ENCODE results near the gene CRYBA2. TPM values are rescaled to one million over a fixed set of nuclear protein-coding genes. Genes with fewer than 3 reads are reported as not detected.

Gene CRYBA2
- polyA plus RNA-seq, 2 donors = 0.47 to 0.49 TPM

DNA sequence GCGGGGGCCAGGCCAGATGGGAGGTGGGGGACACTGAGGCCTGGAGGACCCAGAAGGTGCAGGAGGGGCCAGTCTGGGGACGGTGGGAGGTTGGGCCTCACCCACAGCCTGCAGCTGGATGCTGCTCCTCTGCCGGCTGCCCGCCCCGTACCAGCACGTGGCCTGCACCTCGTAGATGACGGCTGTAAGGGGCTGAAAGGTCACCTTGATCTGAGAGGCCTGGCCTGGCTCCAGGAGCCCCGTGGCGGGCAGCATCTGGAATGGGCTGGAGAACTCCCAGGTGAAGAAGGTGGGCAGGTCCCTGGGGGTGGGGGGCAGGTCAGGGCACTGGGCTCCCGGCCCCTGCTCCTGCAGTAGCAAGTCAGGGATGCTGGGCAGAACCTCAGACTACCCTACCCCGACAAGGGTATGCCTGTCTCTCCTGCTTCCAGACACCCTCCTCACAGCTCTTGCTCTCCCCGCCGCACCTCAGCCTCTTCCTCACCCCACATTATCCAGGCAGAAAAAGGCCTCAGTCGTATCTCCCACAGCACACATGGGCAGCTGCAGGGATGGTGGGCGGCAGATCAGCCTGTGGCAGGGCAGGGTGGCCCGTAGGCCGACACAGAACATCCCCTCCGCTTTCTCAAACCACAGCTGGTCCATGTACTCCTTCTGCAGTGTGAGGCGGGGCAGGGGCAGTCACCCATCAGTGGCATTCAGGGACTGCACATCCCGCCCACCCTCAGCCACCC lies 38.0 kb upstream of the CRYBA2 start:
- H3K4me3 ChIP-seq (ENCODE audit: low read depth in 1 of 2, low read length in 2 of 2) = no peak overlapping the region
- no peak overlapping the region for H3K27ac ChIP-seq (ENCODE audit: low read depth in 2 of 2, low read length in 1 of 2)
- no peaks in the 10 kb centered on the region for H3K27me3 ChIP-seq (ENCODE audit: control insufficient read depth in 1 of 2, insufficient read depth in 2 of 2, low read length in 2 of 2)
- 77 to 85% methylated on average over 16 to 21 of the region's 21 CpGs for WGBS, 2 donors
- H3K9me3 ChIP-seq (ENCODE audit: control insufficient read depth in 2 of 2, insufficient read depth in 1 of 2, low read depth in 1 of 2, low read length in 1 of 2) = no peaks in the 10 kb centered on the region
- H3K4me1 ChIP-seq (ENCODE audit: control insufficient read depth in 2 of 2, insufficient read depth in 2 of 2, low read length in 1 of 2) = no peaks in the 10 kb centered on the region
- H3K36me3 ChIP-seq (ENCODE audit: control insufficient read depth in 2 of 2, insufficient read depth in 2 of 2, low read length in 1 of 2) = no peaks in the 10 kb centered on the region

DNA sequence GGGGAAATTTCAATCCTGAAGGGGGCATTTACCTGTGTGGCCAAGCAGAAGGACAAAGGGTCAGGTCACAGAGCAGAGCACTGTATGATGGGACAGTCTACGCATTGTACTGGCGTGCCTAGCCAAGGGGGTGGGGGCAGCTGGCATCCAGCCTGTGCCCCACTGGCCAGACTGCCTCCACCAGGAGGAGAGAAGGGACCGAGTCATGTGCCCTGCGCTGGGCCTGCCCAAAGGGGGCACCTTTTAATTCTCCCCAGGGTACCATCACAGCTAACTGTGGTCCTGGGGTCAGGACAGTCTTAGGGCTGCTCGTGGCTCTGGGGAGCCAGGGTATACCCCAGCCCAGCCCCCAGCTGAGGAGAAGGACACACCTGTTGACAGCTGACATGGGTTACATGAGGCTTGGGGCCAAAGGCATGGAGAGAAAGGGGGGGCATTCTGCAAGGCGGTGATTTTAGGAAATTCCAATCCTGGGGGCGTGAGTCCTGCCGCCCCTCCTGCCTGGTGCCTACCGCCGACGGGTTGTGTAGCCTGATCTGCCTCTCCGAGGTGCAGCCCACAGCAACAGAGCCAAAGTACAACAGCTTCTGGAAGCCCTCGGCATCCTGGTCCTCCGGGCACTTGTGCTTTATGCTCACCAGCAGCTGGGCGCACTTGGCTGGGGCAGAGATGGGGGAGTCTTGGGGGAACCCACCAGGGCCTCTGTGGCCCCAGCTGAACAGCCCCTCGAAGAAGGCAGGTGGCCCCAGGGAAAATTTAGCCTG lies 37.1 kb upstream of the CRYBA2 start:
- H3K36me3 ChIP-seq (ENCODE audit: control insufficient read depth in 2 of 2, insufficient read depth in 2 of 2, low read length in 1 of 2) = no peaks in the 10 kb centered on the region
- no peak overlapping the region for H3K27ac ChIP-seq (ENCODE audit: low read depth in 2 of 2, low read length in 1 of 2)
- 70 to 74% methylated on average over 15 to 16 of the region's 16 CpGs for WGBS, 2 donors
- H3K27me3 ChIP-seq (ENCODE audit: control insufficient read depth in 1 of 2, insufficient read depth in 2 of 2, low read length in 2 of 2) = no peaks in the 10 kb centered on the region
- no peak overlapping the region for H3K4me3 ChIP-seq (ENCODE audit: low read depth in 1 of 2, low read length in 2 of 2)
- no peaks in the 10 kb centered on the region for H3K9me3 ChIP-seq (ENCODE audit: control insufficient read depth in 2 of 2, insufficient read depth in 1 of 2, low read depth in 1 of 2, low read length in 1 of 2)
- H3K4me1 ChIP-seq (ENCODE audit: control insufficient read depth in 2 of 2, insufficient read depth in 2 of 2, low read length in 1 of 2) = no peaks in the 10 kb centered on the region

DNA sequence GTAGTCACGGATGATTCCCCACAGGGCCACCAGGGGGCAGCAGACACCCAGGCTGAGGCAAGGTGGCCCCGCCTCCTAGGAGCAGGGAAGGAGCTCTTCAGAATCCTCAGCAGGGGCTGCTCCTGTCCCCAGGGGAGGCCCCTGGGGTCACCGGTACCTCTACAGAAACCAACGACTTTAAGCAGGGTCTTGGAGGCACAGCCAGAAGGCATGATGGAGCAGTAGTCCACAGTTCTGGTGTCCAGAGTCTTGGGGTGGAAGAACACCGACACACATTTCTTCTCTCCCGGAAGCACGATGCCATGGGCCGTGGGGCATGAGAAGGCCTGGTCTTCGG lies 36.6 kb upstream of the CRYBA2 start:
- WGBS, 2 donors = 30 to 38% methylated on average over 9 of the region's 9 CpGs
- Histone ChIP-seq H3K36me3 (ENCODE audit: control insufficient read depth in 2 of 2, insufficient read depth in 2 of 2, low read length in 1 of 2) (no peaks in the 10 kb centered on the region), H3K4me3 (ENCODE audit: low read depth in 1 of 2, low read length in 2 of 2) (no peak overlapping the region), H3K27ac (ENCODE audit: low read depth in 2 of 2, low read length in 1 of 2) (no peak overlapping the region), H3K9me3 (ENCODE audit: control insufficient read depth in 2 of 2, insufficient read depth in 1 of 2, low read depth in 1 of 2, low read length in 1 of 2) (no peaks in the 10 kb centered on the region), H3K27me3 (ENCODE audit: control insufficient read depth in 1 of 2, insufficient read depth in 2 of 2, low read length in 2 of 2) (no peaks in the 10 kb centered on the region), H3K4me1 (ENCODE audit: control insufficient read depth in 2 of 2, insufficient read depth in 2 of 2, low read length in 1 of 2) (no peaks in the 10 kb centered on the region)

DNA sequence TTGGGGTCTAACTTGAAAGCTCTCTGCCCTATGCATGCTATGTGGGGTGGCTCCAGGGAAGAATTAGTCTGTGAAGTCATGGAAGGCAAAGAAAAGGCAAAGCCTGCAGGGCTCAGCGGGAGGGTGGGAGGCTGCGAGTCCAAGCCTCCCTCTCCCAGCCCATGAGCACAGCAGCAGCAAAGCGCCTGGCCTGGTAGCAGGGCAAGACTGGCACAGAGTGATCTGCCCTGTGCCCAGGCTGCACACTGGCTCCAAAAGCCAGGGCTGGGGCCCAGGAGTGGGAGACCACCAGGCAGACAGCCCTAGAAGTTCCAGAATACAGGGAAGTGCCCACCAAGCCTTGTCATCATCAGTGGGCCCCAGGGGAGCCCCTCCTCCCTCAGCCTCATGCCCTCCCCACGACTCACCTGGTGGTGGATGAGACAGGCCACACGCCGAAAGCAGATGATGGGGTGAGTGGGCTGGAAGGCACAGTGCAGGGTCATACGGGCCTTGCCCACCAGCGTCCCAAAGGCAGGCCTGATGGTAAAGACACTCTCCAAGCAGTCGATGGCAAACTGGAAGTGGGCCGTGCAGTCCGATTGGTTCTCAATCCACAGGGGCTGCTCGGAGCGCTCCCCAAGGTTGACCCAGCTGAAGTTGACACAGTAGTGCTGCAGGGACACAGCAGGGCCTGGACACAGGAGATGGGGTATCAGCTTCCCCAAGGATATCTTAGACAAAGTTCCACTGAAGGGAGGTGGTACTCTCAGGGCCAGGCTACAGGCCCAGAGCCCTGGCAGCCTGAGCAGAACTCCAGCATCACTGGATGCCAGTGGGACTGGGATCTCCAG lies 36.0 kb upstream of the CRYBA2 start:
- H3K4me1 ChIP-seq (ENCODE audit: control insufficient read depth in 2 of 2, insufficient read depth in 2 of 2, low read length in 1 of 2) = no peaks in the 10 kb centered on the region
- H3K27ac ChIP-seq (ENCODE audit: low read depth in 2 of 2, low read length in 1 of 2) = no peak overlapping the region
- no peak overlapping the region for H3K4me3 ChIP-seq (ENCODE audit: low read depth in 1 of 2, low read length in 2 of 2)
- no peaks in the 10 kb centered on the region for H3K36me3 ChIP-seq (ENCODE audit: control insufficient read depth in 2 of 2, insufficient read depth in 2 of 2, low read length in 1 of 2)
- H3K27me3 ChIP-seq (ENCODE audit: control insufficient read depth in 1 of 2, insufficient read depth in 2 of 2, low read length in 2 of 2) = no peaks in the 10 kb centered on the region
- no peaks in the 10 kb centered on the region for H3K9me3 ChIP-seq (ENCODE audit: control insufficient read depth in 2 of 2, insufficient read depth in 1 of 2, low read depth in 1 of 2, low read length in 1 of 2)
- 72 to 76% methylated on average over 13 of the region's 13 CpGs for WGBS, 2 donors

DNA sequence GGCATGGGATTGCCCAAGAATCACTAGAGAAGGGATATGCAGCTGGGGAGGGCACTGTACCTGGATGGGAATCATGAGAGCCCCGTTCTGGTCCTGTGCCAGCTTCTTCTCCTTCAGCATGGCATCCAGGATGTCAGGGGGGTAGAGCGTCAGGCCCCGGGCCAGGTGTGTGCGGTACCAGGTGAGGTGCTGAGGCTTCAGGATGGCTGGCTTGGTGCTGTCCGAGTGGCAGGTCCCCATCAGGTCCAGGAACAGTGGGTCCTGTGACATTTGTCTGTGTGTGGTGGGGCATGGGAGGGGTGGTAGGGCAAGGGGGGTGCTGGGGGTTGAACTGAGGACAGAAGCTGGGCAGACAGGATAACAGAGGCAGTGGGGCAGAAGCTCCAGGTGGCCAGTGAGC lies 34.9 kb upstream of the CRYBA2 start:
- Histone ChIP-seq H3K27me3 (ENCODE audit: control insufficient read depth in 1 of 2, insufficient read depth in 2 of 2, low read length in 2 of 2) (no peaks in the 10 kb centered on the region), H3K36me3 (ENCODE audit: control insufficient read depth in 2 of 2, insufficient read depth in 2 of 2, low read length in 1 of 2) (no peaks in the 10 kb centered on the region), H3K4me1 (ENCODE audit: control insufficient read depth in 2 of 2, insufficient read depth in 2 of 2, low read length in 1 of 2) (no peaks in the 10 kb centered on the region), H3K4me3 (ENCODE audit: low read depth in 1 of 2, low read length in 2 of 2) (no peak overlapping the region), H3K9me3 (ENCODE audit: control insufficient read depth in 2 of 2, insufficient read depth in 1 of 2, low read depth in 1 of 2, low read length in 1 of 2) (no peaks in the 10 kb centered on the region), H3K27ac (ENCODE audit: low read depth in 2 of 2, low read length in 1 of 2) (no peak overlapping the region)
- WGBS, 2 donors = 69 to 70% methylated on average over 5 of the region's 5 CpGs

DNA sequence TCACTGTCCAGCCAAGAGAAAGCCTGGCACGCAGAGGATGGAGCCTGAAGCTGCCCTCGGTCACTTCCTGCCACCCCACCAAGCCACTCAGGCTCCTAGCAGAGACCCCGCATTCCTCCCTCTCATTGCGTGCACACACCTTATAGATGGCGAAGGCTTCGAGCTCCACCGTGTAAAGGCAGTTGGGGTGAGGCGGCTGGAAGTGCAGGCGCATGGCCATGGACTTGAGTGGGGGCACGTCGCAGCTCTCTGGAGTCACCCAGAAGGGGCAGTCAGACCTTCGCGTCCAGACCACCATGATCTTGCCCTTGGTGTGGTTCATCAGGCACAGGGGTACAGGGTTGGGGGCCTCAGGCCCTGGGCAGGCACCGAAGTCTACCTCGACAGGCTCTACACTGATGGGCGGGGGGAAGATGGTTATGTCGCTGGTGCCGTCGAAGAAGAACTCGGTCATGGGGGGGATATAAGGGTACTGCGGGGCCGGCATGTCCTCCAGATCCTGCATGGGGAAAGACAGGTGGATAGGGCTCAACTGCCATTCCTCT lies 34.4 kb upstream of the CRYBA2 start:
- WGBS, 2 donors = 88 to 90% methylated on average over 22 of the region's 22 CpGs
- no peaks in the 10 kb centered on the region for H3K27me3 ChIP-seq (ENCODE audit: control insufficient read depth in 1 of 2, insufficient read depth in 2 of 2, low read length in 2 of 2)
- no peaks in the 10 kb centered on the region for H3K9me3 ChIP-seq (ENCODE audit: control insufficient read depth in 2 of 2, insufficient read depth in 1 of 2, low read depth in 1 of 2, low read length in 1 of 2)
- H3K4me1 ChIP-seq (ENCODE audit: control insufficient read depth in 2 of 2, insufficient read depth in 2 of 2, low read length in 1 of 2) = no peaks in the 10 kb centered on the region
- no peaks in the 10 kb centered on the region for H3K36me3 ChIP-seq (ENCODE audit: control insufficient read depth in 2 of 2, insufficient read depth in 2 of 2, low read length in 1 of 2)
- no peak overlapping the region for H3K4me3 ChIP-seq (ENCODE audit: low read depth in 1 of 2, low read length in 2 of 2)
- H3K27ac ChIP-seq (ENCODE audit: low read depth in 2 of 2, low read length in 1 of 2) = no peak overlapping the region

DNA sequence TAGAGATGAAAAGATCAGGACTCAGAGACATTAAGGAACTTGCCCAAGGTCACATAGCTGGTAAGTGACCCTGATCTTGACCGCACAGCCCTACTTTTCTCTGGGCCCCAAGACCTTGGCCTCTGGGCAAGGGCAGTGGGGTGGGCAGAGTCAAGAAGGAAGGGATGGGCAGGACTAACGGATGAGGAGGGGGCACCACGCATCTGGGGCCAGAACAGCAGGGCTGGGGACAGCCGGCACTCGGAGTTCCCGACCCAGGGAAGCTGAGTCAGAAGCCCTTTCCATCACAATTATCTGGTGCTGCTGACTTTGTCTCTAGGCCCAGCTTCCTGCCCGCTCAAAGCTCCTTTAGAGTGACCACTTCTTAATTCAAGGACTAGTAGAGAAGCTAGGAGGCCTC lies 33.7 kb upstream of the CRYBA2 start:
- 78 to 83% methylated on average over 7 of the region's 7 CpGs for WGBS, 2 donors
- H3K27me3 ChIP-seq (ENCODE audit: control insufficient read depth in 1 of 2, insufficient read depth in 2 of 2, low read length in 2 of 2) = no peaks in the 10 kb centered on the region
- H3K4me3 ChIP-seq (ENCODE audit: low read depth in 1 of 2, low read length in 2 of 2) = no peak overlapping the region
- H3K36me3 ChIP-seq (ENCODE audit: control insufficient read depth in 2 of 2, insufficient read depth in 2 of 2, low read length in 1 of 2) = no peaks in the 10 kb centered on the region
- no peaks in the 10 kb centered on the region for H3K4me1 ChIP-seq (ENCODE audit: control insufficient read depth in 2 of 2, insufficient read depth in 2 of 2, low read length in 1 of 2)
- H3K27ac ChIP-seq (ENCODE audit: low read depth in 2 of 2, low read length in 1 of 2) = no peak overlapping the region
- H3K9me3 ChIP-seq (ENCODE audit: control insufficient read depth in 2 of 2, insufficient read depth in 1 of 2, low read depth in 1 of 2, low read length in 1 of 2) = no peaks in the 10 kb centered on the region

DNA sequence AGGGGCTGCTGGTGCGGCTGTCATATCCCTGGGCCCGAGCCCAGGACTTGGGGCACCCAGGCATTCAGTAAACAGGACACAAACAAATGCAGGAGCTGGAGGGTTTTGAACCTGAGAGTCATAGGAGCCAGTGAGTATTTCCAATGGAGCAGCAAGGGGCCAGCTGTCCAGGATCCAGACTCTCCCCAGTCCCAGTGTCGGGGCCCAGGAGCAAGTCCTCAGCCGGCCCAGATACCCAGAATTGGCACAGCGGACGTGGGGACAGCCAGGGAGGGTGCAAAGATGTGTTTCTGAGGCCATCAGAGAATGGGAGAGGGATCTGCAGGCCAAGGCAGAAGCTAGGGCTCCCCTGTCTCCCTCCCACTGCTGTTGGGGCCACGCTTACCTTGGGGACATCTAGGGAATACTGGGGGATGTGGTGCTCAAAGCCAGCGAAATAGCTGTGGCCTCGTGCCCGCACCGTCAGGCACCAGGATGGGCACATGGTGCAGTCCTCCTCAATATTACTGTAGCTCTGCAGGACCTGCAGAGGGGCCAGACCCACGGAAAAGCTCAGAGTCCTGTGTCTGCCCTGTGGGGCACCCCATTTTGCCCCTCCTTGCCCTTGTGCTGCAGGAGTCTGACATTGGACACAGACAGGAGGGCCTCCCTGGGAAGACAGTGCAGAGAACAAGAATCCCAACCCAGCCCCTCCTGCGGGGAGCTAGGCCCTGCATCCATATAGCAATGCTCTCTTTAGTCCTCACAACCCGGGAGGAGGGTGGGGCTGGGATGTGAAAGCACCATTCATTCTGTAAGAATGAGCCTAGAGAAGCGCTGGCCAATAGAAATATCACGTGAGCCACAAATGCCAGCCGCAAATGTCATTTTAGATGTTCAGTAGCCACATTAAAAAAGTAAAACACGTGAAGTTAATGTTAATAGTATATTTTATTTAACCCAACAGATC lies 32.7 kb upstream of the CRYBA2 start:
- 81% methylated on average over 17 to 18 of the region's 18 CpGs for whole genome bisulfite sequencing, 2 donors
- no peak overlapping the region for H3K27ac ChIP-seq (ENCODE audit: low read depth in 2 of 2, low read length in 1 of 2)
- no peaks in the 10 kb centered on the region for H3K9me3 ChIP-seq (ENCODE audit: control insufficient read depth in 2 of 2, insufficient read depth in 1 of 2, low read depth in 1 of 2, low read length in 1 of 2)
- no peak overlapping the region for H3K4me3 ChIP-seq (ENCODE audit: low read depth in 1 of 2, low read length in 2 of 2)
- H3K36me3 ChIP-seq (ENCODE audit: control insufficient read depth in 2 of 2, insufficient read depth in 2 of 2, low read length in 1 of 2) = no peaks in the 10 kb centered on the region
- H3K4me1 ChIP-seq (ENCODE audit: control insufficient read depth in 2 of 2, insufficient read depth in 2 of 2, low read length in 1 of 2) = no peaks in the 10 kb centered on the region
- no peaks in the 10 kb centered on the region for H3K27me3 ChIP-seq (ENCODE audit: control insufficient read depth in 1 of 2, insufficient read depth in 2 of 2, low read length in 2 of 2)

DNA sequence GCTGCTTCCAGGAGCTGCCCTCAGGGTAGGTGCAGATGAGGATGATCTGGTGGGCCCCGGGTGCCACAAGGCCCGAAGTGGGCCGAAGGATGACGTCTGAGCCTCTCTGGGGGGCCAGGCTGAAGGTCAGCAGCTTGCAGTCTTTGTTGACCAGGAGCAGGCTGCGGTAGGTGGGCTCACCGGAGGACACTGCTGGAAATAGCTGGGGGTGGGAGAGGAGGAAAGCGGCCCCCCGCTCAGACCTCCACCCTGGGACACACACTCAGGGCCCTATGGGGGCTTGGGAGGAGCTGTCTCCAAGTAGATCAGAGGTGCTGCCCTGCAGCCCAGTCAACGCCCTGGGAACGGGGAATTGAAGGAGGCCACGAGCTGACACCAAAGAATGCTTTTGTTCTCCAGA lies 30.8 kb upstream of the CRYBA2 start:
- Histone ChIP-seq H3K9me3 (ENCODE audit: control insufficient read depth in 2 of 2, insufficient read depth in 1 of 2, low read depth in 1 of 2, low read length in 1 of 2) (no peaks in the 10 kb centered on the region), H3K36me3 (ENCODE audit: control insufficient read depth in 2 of 2, insufficient read depth in 2 of 2, low read length in 1 of 2) (no peaks in the 10 kb centered on the region), H3K27me3 (ENCODE audit: control insufficient read depth in 1 of 2, insufficient read depth in 2 of 2, low read length in 2 of 2) (no peaks in the 10 kb centered on the region), H3K4me3 (ENCODE audit: low read depth in 1 of 2, low read length in 2 of 2) (no peak overlapping the region), H3K4me1 (ENCODE audit: control insufficient read depth in 2 of 2, insufficient read depth in 2 of 2, low read length in 1 of 2) (no peaks in the 10 kb centered on the region), H3K27ac (ENCODE audit: low read depth in 2 of 2, low read length in 1 of 2) (no peak overlapping the region)
- WGBS, 2 donors = 71 to 76% methylated on average over 11 of the region's 11 CpGs

All from esophagus (tissue), 2 donors.